H9 (cell line): ENCODE data around the gene CNOT6. TPM values are rescaled to one million over a fixed set of nuclear protein-coding genes. Genes with fewer than 3 reads are reported as not detected.

Experiments used
- DNase-seq: peaks from one replicate; pipeline ENCODE4 v3.0.0-alpha.2; 2017
- H2AFZ ChIP-seq: one replicate; pipeline ENCODE4 v1.6.1; 2013; ENCODE audit warnings: mild to moderate bottlenecking, low read length, control low read depth, moderate library complexity
- H2AK5ac ChIP-seq: 2 replicates; pipeline ENCODE4 v1.6.1; 2013; ENCODE audit warnings: low read length, control low read depth, mixed read lengths; ENCODE audit not compliant: insufficient read length
- H2BK120ac ChIP-seq: one replicate; pipeline ENCODE4 v1.6.1; 2013; ENCODE audit warnings: low read depth, mild to moderate bottlenecking, low read length, control low read depth, inconsistent platforms; ENCODE audit not compliant: poor library complexity, severe bottlenecking
- H2BK12ac ChIP-seq: 2 replicates; pipeline ENCODE4 v1.6.1; 2013; ENCODE audit warnings: low read length, control low read depth, mixed read lengths, low read depth; ENCODE audit not compliant: insufficient read length
- H2BK15ac ChIP-seq: 2 replicates; pipeline ENCODE4 v1.6.1; 2013; ENCODE audit warnings: low read depth, low read length, control low read depth
- H2BK20ac ChIP-seq: one replicate; pipeline ENCODE4 v1.6.1; 2013; ENCODE audit warnings: low read depth, mild to moderate bottlenecking, low read length, control low read depth, inconsistent platforms; ENCODE audit not compliant: poor library complexity, severe bottlenecking
- H2BK5ac ChIP-seq: 2 replicates; pipeline ENCODE4 v1.6.1; 2013; ENCODE audit warnings: low read length, control low read depth, mixed read lengths; ENCODE audit not compliant: insufficient read length
- H3K14ac ChIP-seq: 2 replicates; pipeline ENCODE4 v1.6.1; 2013; ENCODE audit warnings: low read length, control low read depth; ENCODE audit not compliant: insufficient read depth
- H3K18ac ChIP-seq: 2 replicates; pipeline ENCODE4 v1.6.1; 2013; ENCODE audit warnings: low read depth, mild to moderate bottlenecking, mixed read lengths, low read length, control low read depth; ENCODE audit not compliant: insufficient read length
- H3K23ac ChIP-seq: 2 replicates; pipeline ENCODE4 v1.6.1; 2013; ENCODE audit warnings: low read length, control low read depth, mixed read lengths, low read depth; ENCODE audit not compliant: insufficient read length
- H3K23me2 ChIP-seq: 2 replicates; pipeline ENCODE4 v1.6.1; 2013; ENCODE audit warnings: low read depth, mild to moderate bottlenecking, mixed read lengths, low read length, control low read depth; ENCODE audit not compliant: insufficient read length, poor library complexity, severe bottlenecking
- H3K27ac ChIP-seq: 2 replicates; pipeline ENCODE4 v1.5.1; 2013; ENCODE audit warnings: low read length, control low read depth, mixed read lengths, low read depth; ENCODE audit not compliant: insufficient read length
- H3K27me3 ChIP-seq: 2 replicates; pipeline ENCODE4 v1.6.1; 2013; ENCODE audit warnings: low read length, control low read depth, inconsistent platforms; ENCODE audit not compliant: insufficient read depth
- H3K4ac ChIP-seq: 2 replicates; pipeline ENCODE4 v1.6.1; 2013; ENCODE audit warnings: low read depth, mild to moderate bottlenecking, control low read depth, inconsistent platforms, low read length, moderate library complexity
- H3K4me1 ChIP-seq: 2 replicates; pipeline ENCODE4 v1.6.1; 2013; ENCODE audit warnings: low read length, control low read depth, inconsistent platforms; ENCODE audit not compliant: insufficient read depth
- H3K4me2 ChIP-seq: 2 replicates; pipeline ENCODE4 v1.6.1; 2013; ENCODE audit warnings: low read length, control low read depth, mixed read lengths; ENCODE audit not compliant: insufficient read length, insufficient read depth
- H3K56ac ChIP-seq: 2 replicates; pipeline ENCODE4 v1.6.1; 2013; ENCODE audit warnings: low read depth, mild to moderate bottlenecking, mixed read lengths, low read length, control low read depth; ENCODE audit not compliant: insufficient read length
- H3K79me1 ChIP-seq: 2 replicates; pipeline ENCODE4 v1.6.1; 2013; ENCODE audit warnings: low read depth, mild to moderate bottlenecking, moderate library complexity, low read length, control low read depth, inconsistent platforms; ENCODE audit not compliant: insufficient read depth, poor library complexity, severe bottlenecking
- H3K79me2 ChIP-seq: 2 replicates; pipeline ENCODE4 v1.6.1; 2013; ENCODE audit warnings: low read length, control low read depth, inconsistent platforms; ENCODE audit not compliant: insufficient read depth
- H3K9ac ChIP-seq: 2 replicates; pipeline ENCODE4 v1.6.1; 2013; ENCODE audit warnings: low read length, control low read depth, mixed read lengths; ENCODE audit not compliant: insufficient read length; ENCODE audit errors: extremely low read depth
- H3K9me3 ChIP-seq: one replicate; pipeline ENCODE4 v1.6.1; 2013; ENCODE audit warnings: low read depth, low read length, inconsistent platforms; ENCODE audit not compliant: control insufficient read depth
- H3T11ph ChIP-seq: one replicate; pipeline ENCODE4 v1.6.1; 2013; ENCODE audit warnings: mild to moderate bottlenecking, low read length, control low read depth, inconsistent platforms
- H4K20me1 ChIP-seq: one replicate; pipeline ENCODE4 v1.6.1; 2013; ENCODE audit not compliant: control insufficient read depth, insufficient read length, insufficient read depth
- H4K5ac ChIP-seq: 2 replicates; pipeline ENCODE4 v1.6.1; 2013; ENCODE audit warnings: low read depth, mild to moderate bottlenecking, mixed read lengths, low read length, control low read depth; ENCODE audit not compliant: insufficient read length
- H4K8ac ChIP-seq: replicated peaks from 2 replicates; pipeline ENCODE4 v1.6.1; 2013; ENCODE audit warnings: low read length, control low read depth, mixed read lengths, low read depth; ENCODE audit not compliant: insufficient read length
- H4K91ac ChIP-seq: 2 replicates; pipeline ENCODE4 v1.6.1; 2013; ENCODE audit warnings: low read depth, mild to moderate bottlenecking, moderate library complexity, mixed read lengths, low read length, control low read depth; ENCODE audit not compliant: insufficient read length
- H3K27ac Mint-ChIP-seq, 3 experiments: 2 replicates in 2 of 3; 3 replicates in 1 of 3; pipeline ENCODE4 v1.8.0; 2020 to 2021; ENCODE audit warnings: mixed read lengths in 3 of 3, mild to moderate bottlenecking in 1 of 3, moderate library complexity in 1 of 3
- H3K27me3 Mint-ChIP-seq: 2 replicates; pipeline ENCODE4 v1.8.0; 2021; ENCODE audit warnings: low read depth, mild to moderate bottlenecking, moderate library complexity, mixed read lengths
- H3K36me3 Mint-ChIP-seq, 3 experiments: 2 replicates in 2 of 3; 3 replicates in 1 of 3; pipeline ENCODE4 v1.8.0; 2020 to 2021; ENCODE audit warnings: low read depth in 3 of 3, mixed read lengths in 3 of 3; ENCODE audit not compliant: insufficient read depth in 1 of 3
- H3K4me1 Mint-ChIP-seq, 2 experiments: 2 replicates each; pipeline ENCODE4 v1.8.0; 2020; ENCODE audit warnings: mixed read lengths in 2 of 2
- H3K4me3 Mint-ChIP-seq, 2 experiments: 2 replicates in 1 of 2; 3 replicates in 1 of 2; pipeline ENCODE4 v1.8.0; 2020 to 2021; ENCODE audit warnings: mild to moderate bottlenecking in 2 of 2, mixed read lengths in 2 of 2, moderate library complexity in 1 of 2
- H3K9me3 Mint-ChIP-seq, 2 experiments: 2 replicates in 1 of 2; 3 replicates in 1 of 2; pipeline ENCODE4 v1.8.0; 2020; ENCODE audit warnings: mild to moderate bottlenecking in 2 of 2, mixed read lengths in 2 of 2, moderate library complexity in 1 of 2
- CTCF ChIP-seq: fragments of 200-600 bp; sonication (generic); conservative IDR thresholded peaks from 3 replicates; pipeline ENCODE4 v1.8.0; 2021; ENCODE audit warnings: antibody characterized with exemption, mild to moderate bottlenecking
- WGBS: extraction: QIAGEN DNeasy Blood & Tissue Kit; methylation state at CpG from one replicate; pipeline ENCODE4 v1.1.7; 2013; ENCODE audit warnings: missing lambda C conversion rate, low lambda C conversion rate, mixed read lengths; ENCODE audit not compliant: insufficient read length; ENCODE audit errors: extremely low coverage; 5-methylcytosine and 5-hydroxymethylcytosine counted together
- total RNA-seq: library from RNA; stranded (reverse); gene quantifications from 2 replicates; pipeline ENCODE4 v1.2.1, GENCODE V29; 2021

The CNOT6 gene
- total RNA-seq, 1 experiment from 2014 or later, result 45.0 TPM

DNA sequence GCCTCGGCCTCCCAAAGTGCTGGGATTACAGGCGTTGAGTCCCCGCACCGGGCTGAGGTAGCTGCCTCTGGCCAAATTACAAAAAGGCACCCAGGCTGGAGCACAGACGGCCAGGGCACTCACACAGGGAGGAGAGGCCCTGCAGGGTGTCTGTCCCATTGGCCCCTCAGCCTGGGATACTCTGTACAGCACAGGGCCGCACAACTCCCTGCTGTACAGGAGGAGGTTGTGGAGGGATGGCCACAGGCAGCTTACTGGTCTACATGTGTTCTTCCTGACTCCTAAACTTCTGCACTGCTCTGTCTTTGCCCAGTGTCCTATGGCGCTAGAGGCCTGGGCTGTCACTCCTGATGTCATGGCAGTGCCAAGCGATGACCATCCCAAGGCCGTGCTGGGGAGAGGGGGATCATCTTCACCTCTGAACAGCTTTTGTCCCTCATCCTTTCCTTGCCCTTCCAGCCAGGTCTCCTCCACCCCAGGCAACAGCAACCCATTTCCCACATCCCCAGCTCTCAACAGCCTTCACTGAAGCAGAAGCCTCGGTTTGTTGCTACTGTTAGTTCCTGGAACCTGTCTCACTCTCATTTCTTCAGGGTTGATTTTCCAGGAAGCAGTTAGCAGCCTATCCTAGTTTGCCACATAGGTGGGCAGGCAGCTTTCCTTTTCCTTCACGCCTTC lies 1.8 kb upstream of the CNOT6 start:
- peak overlapping the region in 1 of 2 experiments; percentile 41; a peak in 2 of 5 replicates for H3K4me3 Mint-ChIP-seq
- Histone ChIP-seq H4K8ac (no peak overlapping the region), H2BK120ac (no peak overlapping the region), H2AFZ (no peak overlapping the region), H3K23me2 (peaks cover 6% of the 10 kb centered on the region), H2AK5ac (no peak overlapping the region), H3K4me1 (peaks cover 6% of the 10 kb centered on the region; the same call in 1 of the 2 replicates), H3K79me2 (peaks cover 25% of the 10 kb centered on the region), H3K56ac (no peak overlapping the region), H4K20me1 (no peaks in the 10 kb centered on the region), H3K4me2 (no peak overlapping the region), H2BK5ac (no peak overlapping the region), H3K18ac (no peak overlapping the region), H3T11ph (no peak overlapping the region), H3K79me1 (peaks cover 5% of the 10 kb centered on the region), H3K27me3 (no peaks in the 10 kb centered on the region; the same call in 1 of the 2 replicates), H2BK12ac (no peak overlapping the region), H4K5ac (no peak overlapping the region), H3K9ac (no peak overlapping the region), H3K4ac (no peak overlapping the region), H3K27ac (no peak overlapping the region), H3K9me3 (no peaks in the 10 kb centered on the region), H3K23ac (no peak overlapping the region), H3K14ac (no peak overlapping the region), H2BK20ac (no peak overlapping the region), H4K91ac (no peak overlapping the region), H2BK15ac (no peak overlapping the region)
- WGBS, result no CpG with 5 or more reads among the region's 11 CpGs
- peaks cover 20 to 53% (median 48%) of the 10 kb centered on the region in 3 experiments for H3K36me3 Mint-ChIP-seq
- peaks cover 30 to 35% of the 10 kb centered on the region in 2 experiments for H3K4me1 Mint-ChIP-seq
- H3K27ac Mint-ChIP-seq, result peak overlapping the region in 2 of 3 experiments; percentile 27 to 36; a peak in 3 of 7 replicates
- H3K9me3 Mint-ChIP-seq, result peaks cover 7 to 34% of the 10 kb centered on the region in 2 experiments; a peak in 4 of 5 replicates
- no peak for TF ChIP-seq CTCF
- peaks cover 3% of the 10 kb centered on the region; the same call in 1 of the 2 replicates for H3K27me3 Mint-ChIP-seq
- DNase-seq, result no peak
